Measurements from ENCODE around the gene SURF2. TPM values are rescaled to one million over a fixed set of nuclear protein-coding genes. Genes with fewer than 3 reads are reported as not detected.

Gene SURF2
- total RNA-seq, 1 experiment from 2014 or later, result 27.8 TPM

GRCh38 chr9:133372144-133372543 lies 15.8 kb downstream of the SURF2 start:
- DNase-seq (ENCODE audit: low read depth, low spot score) (no peak), ATAC-seq (no peak)
- H3K27me3 ChIP-seq (ENCODE audit: insufficient read depth, low read length), result no peaks in the 10 kb centered on the region
- H3K9me3 ChIP-seq (ENCODE audit: control insufficient read depth in 1 of 2, insufficient read depth in 1 of 2, low read depth in 1 of 2, low read length in 2 of 2), result no peaks in the 10 kb centered on the region
- TF ChIP-seq EZH2phosphoT487 (IDR thresholded peaks at IDR 0.05; ENCODE audit: borderline replicate concordance) (no peak), ZBTB33 (IDR thresholded peaks at IDR 0.05; ENCODE audit: extremely low read depth, insufficient replicate concordance, low read length) (no peak), REST (IDR thresholded peaks at IDR 0.05; ENCODE audit: low read depth) (no peak), SRF (IDR thresholded peaks at IDR 0.05; ENCODE audit: low read depth) (no peak), ELF1 (IDR thresholded peaks at IDR 0.05; ENCODE audit: borderline replicate concordance, low read depth) (no peak), ZFX (IDR thresholded peaks at IDR 0.05) (no peak), FOSL1 (IDR thresholded peaks at IDR 0.05; ENCODE audit: low read depth) (no peak), MAX (IDR thresholded peaks at IDR 0.05) (no peak), ZNF274 (IDR thresholded peaks at IDR 0.05; ENCODE audit: low read depth, low read length) (no peak), ATF3 (IDR thresholded peaks at IDR 0.05) (no peak), POLR2A (IDR thresholded peaks at IDR 0.05; ENCODE audit: borderline replicate concordance, extremely low read depth, insufficient read depth, insufficient read length) (no peak), RAD21 (IDR thresholded peaks at IDR 0.05; ENCODE audit: low read depth) (no peak), CBX3 (IDR thresholded peaks at IDR 0.05; ENCODE audit: low read depth) (no peak), SIN3A (IDR thresholded peaks at IDR 0.05; ENCODE audit: low read depth) (no peak), YY1 (IDR thresholded peaks at IDR 0.05; ENCODE audit: extremely low read depth, insufficient replicate concordance, low read depth, low read length) (no peak), POLR2AphosphoS5 (IDR thresholded peaks at IDR 0.05; ENCODE audit: low read depth, low read length) (no peak), EZH2 (IDR thresholded peaks at IDR 0.05) (no peak), TCF7L2 (IDR thresholded peaks at IDR 0.05; ENCODE audit: borderline replicate concordance, extremely low read depth, insufficient read depth, insufficient read length) (no peak), JUND (IDR thresholded peaks at IDR 0.05) (no peak), SP1 (IDR thresholded peaks at IDR 0.05; ENCODE audit: low read depth) (no peak)
- no peaks in the 10 kb centered on the region for H3K9me2 ChIP-seq (ENCODE audit: insufficient read depth)
- no TSS peak for BruUV-seq (replicated peaks)
- peaks cover 9 to 14% of the 10 kb centered on the region in 2 experiments; a peak in 3 of 4 replicates for H3K4me1 ChIP-seq (ENCODE audit: control insufficient read depth in 1 of 2, insufficient read depth in 2 of 2, low read length in 2 of 2)
- peaks cover 87% of the 10 kb centered on the region for H3K79me2 ChIP-seq (ENCODE audit: insufficient read depth, low read length)
- no peak overlapping the region for H2AFZ ChIP-seq (ENCODE audit: low read depth, low read length, poor library complexity, severe bottlenecking)
- no peak overlapping the region for H3K4me3 ChIP-seq (replicated peaks in 1 of 2; ENCODE audit: low read depth in 1 of 2, low read length in 2 of 2)
- no peak overlapping the region for H3K27ac ChIP-seq (ENCODE audit: low read depth, low read length)
- POLR2A ChIA-PET, result interaction anchor here (1.4 kb wide), 1 partner anchor 16 kb away, joined by 7 read pairs; the partner anchor contains the start of genes SURF1 and SURF2
- intact Hi-C loops (cut with micrococcal nuclease), result no loop called here
- H3K9ac ChIP-seq (ENCODE audit: low read length), result no peak overlapping the region
- H4K20me1 ChIP-seq (ENCODE audit: insufficient read depth), result peaks cover 9% of the 10 kb centered on the region; the same call in 1 of the 2 replicates
- H3K36me3 ChIP-seq (ENCODE audit: control insufficient read depth in 1 of 2, insufficient read depth in 2 of 2, low read length in 2 of 2), result peaks cover 11 to 30% of the 10 kb centered on the region in 2 experiments; a peak in 3 of 4 replicates
- RAD21 ChIA-PET (ENCODE audit: low non-redundant PET in 1 of 2, low total read pairs in 2 of 2, uncharacterized antibody in 2 of 2, unreplicated experiment in 2 of 2), result no interaction called here
- CTCF ChIA-PET, result no interaction called here
- no peak overlapping the region for H3K4me2 ChIP-seq (ENCODE audit: low read length)
